ENCODE results near the gene ERN1.
A peak's percentile ranks its signal among the peaks of the same experiment; 100 is the strongest.

ERN1 gene

DNA sequence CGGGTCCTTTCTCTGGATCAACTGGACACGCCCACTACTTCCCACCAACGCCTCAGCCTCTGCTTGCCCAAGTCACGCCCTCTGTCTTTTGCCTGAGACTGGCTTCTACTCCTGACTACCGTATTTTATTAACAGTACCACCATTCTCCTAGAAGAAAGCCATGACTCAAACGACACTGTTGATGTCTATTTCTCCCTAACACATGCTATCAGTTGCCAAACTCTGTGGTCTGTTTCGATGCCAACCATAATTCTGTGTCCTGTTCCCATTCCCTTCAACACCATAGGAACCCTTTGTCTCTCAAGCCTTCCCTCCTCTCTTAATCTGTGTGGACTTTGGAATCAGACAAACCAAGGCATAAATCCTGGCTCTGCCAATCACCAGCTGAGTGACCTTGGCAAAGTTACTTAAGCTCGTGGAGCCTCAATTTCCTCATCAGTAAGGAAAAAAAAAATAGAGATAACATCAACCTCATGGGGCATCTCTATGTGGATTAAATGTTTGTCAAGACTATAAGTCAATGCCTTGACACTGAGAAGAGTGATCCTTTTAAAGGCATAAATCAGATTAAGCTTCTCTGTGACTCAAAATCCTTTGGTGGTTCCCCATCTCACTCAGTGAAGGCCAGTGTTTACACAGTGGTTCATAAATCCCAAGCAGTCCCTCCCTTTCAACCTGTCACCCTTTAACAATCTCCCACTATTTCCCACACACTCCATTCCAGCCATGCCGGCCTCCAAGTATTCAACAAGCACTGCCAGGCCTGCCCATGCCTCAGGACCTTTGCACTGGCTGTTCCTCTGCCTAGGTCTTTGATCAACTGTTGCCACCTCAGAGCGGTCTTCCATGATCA is 45.6 kb downstream of the ERN1 start:
- DNase-seq (ENCODE audit: low spot score), result no peak

DNA sequence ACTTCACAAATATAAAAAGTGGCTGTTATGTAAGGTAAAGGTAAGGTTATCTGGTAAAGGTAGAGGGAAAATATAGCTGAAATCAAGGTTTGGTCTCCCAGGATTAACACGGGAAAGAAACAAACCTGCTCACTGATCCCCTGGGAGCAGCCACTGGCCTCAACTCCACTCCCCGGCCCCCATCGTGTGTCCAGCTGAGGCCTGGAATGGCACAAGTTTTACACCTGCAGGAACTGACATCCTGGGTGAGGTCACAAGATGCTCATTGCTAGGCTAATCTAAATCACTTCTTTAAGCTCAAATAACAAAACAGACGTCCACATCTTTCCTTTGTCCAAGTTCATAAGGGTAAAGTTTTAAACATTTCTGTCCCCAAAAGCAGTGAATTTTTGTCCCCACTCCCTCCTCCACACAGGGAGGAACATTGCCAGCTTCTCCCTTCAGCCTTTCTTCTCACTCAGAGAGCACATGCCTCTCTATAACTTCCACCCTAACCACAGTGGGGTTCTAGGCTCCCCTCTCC is 46.3 kb downstream of the ERN1 start:
- DNase-seq (ENCODE audit: low spot score), result no peak

DNA sequence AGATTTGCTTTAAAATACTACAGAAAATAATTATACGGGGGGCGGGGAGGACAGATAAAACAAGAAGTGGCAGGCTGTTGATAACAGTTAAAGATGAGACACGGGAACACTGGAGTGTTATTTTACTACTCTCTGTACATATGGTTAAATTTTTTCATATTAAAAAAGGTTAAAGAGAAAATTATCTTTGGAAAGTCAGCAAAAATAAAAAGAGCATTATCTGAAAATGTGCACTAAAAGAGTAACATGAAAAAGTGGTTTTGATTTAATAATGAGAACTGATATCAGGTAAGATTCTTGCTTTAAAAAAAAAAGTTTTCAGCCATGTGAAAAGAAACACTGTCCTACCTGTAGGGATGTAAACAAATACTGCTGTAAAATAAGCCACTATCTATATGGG is 46.9 kb downstream of the ERN1 start:
- DNase-seq (ENCODE audit: low spot score), result no peak

- no peak for DNase-seq (ENCODE audit: low spot score)
Observed at GRCh38 chr17:64081802-64082799, 47.8 kb downstream of the ERN1 start.

DNA sequence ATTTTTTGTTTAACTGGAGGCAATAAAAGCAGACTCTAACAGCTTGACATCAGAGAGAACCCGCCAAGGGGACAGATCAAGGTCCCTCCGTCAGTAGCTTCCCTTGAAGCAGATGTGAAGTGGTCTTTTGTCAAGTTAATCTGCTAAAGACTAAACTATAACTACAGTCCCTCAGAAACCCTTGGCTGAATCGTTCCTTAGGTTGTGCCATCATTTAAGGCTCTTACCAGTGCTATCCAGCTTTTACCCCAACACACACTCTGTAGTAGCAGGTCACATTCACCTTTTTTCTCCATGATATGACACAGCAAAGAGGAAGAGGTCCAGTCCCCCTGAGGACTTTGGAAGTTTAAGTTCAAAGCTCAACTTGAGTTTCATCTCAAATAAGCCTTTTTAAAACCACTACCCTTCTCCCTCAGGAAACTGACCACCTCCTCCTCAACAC is 49.7 kb downstream of the ERN1 start:
- DNase-seq (ENCODE audit: low spot score), result no peak

DNA sequence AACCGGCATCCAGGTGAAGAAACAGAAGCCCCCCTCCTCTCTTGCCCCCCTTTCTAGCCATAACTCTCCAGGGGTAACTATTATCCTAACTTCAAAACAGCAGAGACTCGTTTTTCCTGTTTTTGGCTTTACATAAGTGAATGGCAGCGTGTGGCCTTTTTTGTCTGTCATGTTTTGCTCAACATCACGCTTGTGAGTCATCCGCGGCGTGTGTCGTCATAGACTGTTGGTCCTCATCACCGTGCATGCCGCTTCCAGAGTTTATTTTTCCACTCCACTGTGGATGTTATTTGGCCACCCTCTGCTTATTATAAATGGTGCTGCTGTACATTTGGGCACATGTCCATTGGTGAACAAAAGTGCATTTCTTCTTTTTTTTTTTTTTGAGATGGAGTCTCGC is 52.6 kb downstream of the ERN1 start:
- DNase-seq (ENCODE audit: low spot score), result no peak

DNA sequence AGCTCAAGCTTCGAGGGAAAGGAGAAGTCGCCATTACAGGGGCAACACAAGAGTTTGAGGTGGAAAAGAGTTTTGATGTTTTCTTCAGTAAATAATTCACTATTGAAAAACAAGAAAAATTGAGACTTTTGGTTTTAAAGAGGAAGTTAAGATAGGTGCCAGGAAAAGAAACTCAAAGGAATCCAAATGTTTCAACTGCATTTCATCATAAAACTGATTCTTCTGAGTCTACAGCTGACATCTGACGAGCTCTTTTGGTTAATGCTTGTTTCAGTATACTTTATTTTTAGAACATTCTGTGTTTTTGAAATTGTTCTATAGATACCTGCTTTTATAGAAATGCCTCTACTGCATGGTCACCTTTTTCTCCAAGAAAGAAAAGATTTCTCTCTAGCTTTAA is 54.0 kb downstream of the ERN1 start:
- DNase-seq (ENCODE audit: low spot score), result no peak

- no peak for DNase-seq (ENCODE audit: low spot score)
Observed at GRCh38 chr17:64074704-64075426, 55.1 kb downstream of the ERN1 start.

- DNase-seq (ENCODE audit: low spot score), result no peak
Observed at GRCh38 chr17:64073771-64074703, 55.9 kb downstream of the ERN1 start.

DNA sequence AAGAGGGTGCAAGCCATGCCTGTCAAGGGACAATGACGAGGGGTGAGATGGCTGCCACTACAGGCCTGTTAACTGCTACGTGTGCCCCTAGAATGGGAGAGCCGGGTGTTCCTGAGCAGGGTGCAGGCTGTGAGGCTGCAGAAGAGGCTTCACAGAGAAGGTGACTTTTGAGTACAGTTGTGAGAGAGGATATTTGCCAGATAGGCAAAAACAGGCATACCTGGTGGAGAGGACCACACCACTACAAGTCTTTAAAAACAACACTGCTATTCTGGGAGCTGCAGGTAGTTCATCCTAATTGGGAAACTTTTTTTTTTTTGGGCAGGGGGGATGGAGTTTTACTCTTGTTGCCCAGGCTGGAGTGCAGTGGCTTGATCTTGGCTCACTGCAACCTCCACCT is 58.8 kb downstream of the ERN1 start:
- DNase-seq (ENCODE audit: low spot score), result no peak

DNA sequence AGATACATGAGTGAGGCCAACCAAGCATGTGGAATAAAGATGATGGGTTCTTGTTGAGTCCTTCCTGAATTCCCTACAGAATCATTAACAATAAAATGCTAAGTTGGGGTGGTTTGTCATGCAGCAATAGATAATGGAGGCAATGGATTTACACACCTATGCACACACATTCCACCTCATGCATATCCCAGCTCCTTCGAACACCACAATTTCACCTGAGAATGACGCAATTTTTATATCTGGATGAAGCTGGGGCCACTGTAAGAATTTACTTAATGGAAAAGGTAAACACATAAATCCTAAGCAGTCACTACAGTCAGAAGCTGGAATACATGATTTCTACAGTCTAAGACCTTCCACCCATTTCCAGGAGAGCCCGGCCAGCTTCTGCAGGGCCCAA is 59.7 kb downstream of the ERN1 start:
- DNase-seq (ENCODE audit: low spot score), result no peak

GRCh38 chr17:64069143-64069542 is 60.8 kb downstream of the ERN1 start:
- no peak for DNase-seq (ENCODE audit: low spot score)

DNA sequence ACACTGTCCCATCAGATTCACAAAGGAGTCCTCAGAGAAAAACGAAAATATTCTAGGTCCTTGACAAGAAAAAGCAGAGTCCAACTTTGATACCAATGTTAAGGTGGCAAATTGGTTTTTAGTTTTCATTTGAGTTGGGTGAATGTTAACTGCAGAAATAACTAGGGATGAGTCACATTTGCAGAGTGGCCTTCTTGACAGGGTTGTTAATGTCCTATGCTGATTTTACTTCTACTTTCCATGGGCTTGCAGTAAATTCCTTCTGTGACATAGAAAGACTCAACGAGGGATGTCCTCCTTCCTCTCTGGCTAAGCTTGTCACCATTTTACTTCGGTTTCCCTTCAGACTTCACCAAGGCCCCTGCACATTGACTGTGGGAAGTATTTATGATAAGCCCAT is 62.3 kb downstream of the ERN1 start:
- no peak for DNase-seq (ENCODE audit: low spot score)

- DNase-seq (ENCODE audit: low spot score), result no peak
Observed at GRCh38 chr17:64066716-64067115, 63.2 kb downstream of the ERN1 start.

GRCh38 chr17:64065161-64065560 is 64.8 kb downstream of the ERN1 start:
- DNase-seq (ENCODE audit: low spot score), result no peak

GRCh38 chr17:64064331-64064730 is 65.6 kb downstream of the ERN1 start:
- no peak for DNase-seq (ENCODE audit: low spot score)

DNA sequence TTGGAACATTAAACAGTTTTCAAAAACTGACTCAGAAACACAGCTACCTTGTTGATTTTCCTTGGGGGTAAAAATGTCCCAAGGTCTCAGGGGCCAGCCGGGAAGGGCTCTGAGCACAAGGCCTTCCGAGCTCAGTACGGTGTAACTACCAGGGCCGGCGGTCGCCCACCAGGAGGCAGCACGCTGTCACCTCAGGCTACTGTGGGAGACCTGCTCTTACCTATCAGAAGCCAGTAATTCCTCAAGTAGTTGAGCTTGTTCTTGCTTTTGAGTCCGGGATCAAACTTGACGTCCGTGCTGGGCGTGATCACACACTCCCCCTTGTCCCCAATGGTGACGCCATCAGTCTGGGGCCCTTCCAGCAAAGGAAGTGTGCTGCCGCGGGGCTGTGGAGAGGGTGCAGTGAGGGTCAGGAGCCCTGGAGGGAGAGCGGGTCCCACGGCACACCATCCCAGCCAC is 66.1 kb downstream of the ERN1 start:
- DNase-seq (ENCODE audit: low spot score), result peak; percentile 54

GRCh38 chr17:64063088-64063487 is 66.9 kb downstream of the ERN1 start:
- DNase-seq (ENCODE audit: low spot score), result no peak

DNA sequence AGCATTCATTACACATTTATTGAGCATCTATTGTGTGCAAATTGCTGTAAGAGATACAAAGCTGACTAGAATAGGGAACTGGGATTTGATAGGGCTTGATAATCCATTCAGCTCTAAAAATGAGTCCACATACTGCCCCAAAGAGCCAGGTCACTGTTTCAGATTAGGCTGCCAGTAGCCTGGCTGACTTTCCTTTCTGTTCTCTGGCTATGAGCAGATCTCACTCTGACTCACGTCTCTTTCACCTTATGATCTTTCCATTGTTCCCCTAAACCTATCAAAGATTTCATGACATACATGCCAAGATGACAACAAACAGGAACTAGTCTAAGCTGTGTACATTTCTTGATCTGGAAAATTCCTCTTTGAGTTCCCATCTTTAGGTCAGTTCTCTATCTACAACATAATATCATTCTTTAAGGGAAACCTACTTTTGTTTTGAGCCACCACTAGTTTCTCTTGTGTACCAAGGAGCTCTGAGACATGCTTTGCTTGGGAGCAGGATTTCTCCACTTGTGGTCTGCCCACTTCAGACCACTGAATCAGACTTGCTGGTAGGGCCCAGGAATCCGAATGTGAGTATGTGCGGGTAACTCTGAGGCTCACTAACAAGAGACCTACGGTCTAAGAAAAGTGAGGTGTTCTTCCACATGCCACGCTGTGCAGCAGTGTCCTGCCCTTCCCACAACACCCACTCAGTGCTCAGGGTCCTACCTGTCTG is 68.6 kb downstream of the ERN1 start:
- no peak for DNase-seq (ENCODE audit: low spot score)

DNA sequence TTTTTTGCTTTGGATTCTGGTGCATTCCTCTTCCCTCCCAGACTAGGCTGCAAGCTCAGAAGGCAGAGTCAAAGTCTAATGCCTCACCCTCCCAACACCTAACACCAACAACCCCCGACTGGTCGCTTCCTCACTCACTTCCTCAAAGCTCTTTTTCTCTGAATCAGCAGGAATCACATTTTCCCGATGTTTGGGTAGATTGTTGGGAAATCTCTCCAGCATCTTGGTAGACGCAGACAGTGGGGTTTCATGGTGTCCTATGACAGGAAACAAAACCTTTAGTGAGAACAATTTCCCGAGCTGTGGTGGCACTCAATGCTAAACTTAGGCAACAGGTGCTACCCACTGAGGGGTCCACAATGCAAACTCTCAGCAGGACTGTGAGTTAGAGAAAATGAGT is 69.6 kb downstream of the ERN1 start:
- no peak for DNase-seq (ENCODE audit: low spot score)

Data from HuH-7.5 (cell line).